ENCODE measurements around the gene EEF2.

DNA sequence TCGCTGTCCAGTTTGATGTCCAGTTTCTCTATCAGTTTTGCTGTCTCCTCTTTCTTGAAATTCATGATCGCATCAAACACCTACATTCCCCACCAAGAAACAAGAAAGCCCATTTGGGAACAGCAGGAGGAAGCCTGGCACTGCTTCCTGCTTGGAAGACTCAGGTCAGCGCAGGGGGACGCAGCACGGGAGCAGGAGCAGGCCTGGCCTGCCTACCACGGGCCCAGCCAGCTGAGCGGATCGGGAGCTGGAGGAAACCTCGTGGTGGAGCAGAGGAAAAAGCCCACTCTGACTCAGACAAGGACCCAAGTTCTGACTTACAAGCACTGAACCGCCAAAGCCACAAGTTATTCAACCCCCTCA, 3.9 kb downstream of the EEF2 start:
- TF ChIP-seq, protein P1, sequence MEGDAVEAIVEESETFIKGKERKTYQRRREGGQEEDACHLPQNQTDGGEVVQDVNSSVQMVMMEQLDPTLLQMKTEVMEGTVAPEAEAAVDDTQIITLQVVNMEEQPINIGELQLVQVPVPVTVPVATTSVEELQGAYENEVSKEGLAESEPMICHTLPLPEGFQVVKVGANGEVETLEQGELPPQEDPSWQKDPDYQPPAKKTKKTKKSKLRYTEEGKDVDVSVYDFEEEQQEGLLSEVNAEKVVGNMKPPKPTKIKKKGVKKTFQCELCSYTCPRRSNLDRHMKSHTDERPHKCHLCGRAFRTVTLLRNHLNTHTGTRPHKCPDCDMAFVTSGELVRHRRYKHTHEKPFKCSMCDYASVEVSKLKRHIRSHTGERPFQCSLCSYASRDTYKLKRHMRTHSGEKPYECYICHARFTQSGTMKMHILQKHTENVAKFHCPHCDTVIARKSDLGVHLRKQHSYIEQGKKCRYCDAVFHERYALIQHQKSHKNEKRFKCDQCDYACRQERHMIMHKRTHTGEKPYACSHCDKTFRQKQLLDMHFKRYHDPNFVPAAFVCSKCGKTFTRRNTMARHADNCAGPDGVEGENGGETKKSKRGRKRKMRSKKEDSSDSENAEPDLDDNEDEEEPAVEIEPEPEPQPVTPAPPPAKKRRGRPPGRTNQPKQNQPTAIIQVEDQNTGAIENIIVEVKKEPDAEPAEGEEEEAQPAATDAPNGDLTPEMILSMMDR (IDR thresholded peaks at IDR 0.05): no peak
- TF ChIP-seq EP300 (IDR thresholded peaks at IDR 0.05) (no peak), POLR2A (IDR thresholded peaks at IDR 0.05) (no peak)

Data from suprapubic skin (tissue), 3 donors.